ENCODE results near the gene YY1.
"Not testable (repeated sequence)": the region's sequence is repeated elsewhere in the genome, so short reads cannot be mapped to it uniquely, and the experiment has no call there.

DNA sequence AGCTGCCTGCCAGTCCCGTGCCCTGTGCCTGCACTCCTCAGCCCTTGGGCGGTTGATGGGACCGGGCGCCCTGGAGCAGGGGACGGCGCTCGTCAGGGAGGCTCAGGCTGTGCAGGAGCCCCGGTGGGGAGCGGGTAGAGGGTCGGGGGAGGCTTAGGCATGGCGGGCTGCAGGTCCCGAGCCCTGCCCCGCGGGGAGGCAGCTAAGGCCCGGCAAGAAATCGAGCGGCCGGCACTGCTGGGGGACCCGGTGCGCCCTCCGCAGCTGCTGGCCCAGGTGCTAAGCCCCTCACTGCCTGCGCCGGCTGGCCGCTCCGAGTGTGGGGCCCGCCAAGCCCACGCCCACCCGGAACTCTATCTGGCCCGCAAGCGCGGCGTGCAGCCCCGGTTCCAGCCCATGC lies 30.8 kb upstream of the YY1 start:
- TF ChIP-seq KDM1A (IDR thresholded peaks at IDR 0.05; ENCODE audit: borderline replicate concordance, low read length); PHF8 (conservative IDR thresholded peaks at IDR 0.05; ENCODE audit: low read depth, low read length); POLR2A (IDR thresholded peaks at IDR 0.05; ENCODE audit: control extremely low read depth in 1 of 2, low read depth in 2 of 2, low read length in 2 of 2); CBX8 (IDR thresholded peaks at IDR 0.05; ENCODE audit: borderline replicate concordance, low read depth, low read length); ZNF274 (IDR thresholded peaks at IDR 0.05; ENCODE audit: borderline replicate concordance, extremely low read depth, low read length); CHD1 (IDR thresholded peaks at IDR 0.05; ENCODE audit: low read depth, low read length); EP300 (IDR thresholded peaks at IDR 0.05; ENCODE audit: borderline replicate concordance in 1 of 2, low read depth in 2 of 2, low read length in 2 of 2); SP2 (IDR thresholded peaks at IDR 0.05; ENCODE audit: low read length): not testable (repeated sequence)
- TF ChIP-seq, protein P1, sequence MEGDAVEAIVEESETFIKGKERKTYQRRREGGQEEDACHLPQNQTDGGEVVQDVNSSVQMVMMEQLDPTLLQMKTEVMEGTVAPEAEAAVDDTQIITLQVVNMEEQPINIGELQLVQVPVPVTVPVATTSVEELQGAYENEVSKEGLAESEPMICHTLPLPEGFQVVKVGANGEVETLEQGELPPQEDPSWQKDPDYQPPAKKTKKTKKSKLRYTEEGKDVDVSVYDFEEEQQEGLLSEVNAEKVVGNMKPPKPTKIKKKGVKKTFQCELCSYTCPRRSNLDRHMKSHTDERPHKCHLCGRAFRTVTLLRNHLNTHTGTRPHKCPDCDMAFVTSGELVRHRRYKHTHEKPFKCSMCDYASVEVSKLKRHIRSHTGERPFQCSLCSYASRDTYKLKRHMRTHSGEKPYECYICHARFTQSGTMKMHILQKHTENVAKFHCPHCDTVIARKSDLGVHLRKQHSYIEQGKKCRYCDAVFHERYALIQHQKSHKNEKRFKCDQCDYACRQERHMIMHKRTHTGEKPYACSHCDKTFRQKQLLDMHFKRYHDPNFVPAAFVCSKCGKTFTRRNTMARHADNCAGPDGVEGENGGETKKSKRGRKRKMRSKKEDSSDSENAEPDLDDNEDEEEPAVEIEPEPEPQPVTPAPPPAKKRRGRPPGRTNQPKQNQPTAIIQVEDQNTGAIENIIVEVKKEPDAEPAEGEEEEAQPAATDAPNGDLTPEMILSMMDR (IDR thresholded peaks at IDR 0.05; ENCODE audit: control extremely low read depth in 1 of 3, insufficient read depth in 1 of 3, low read depth in 1 of 3, low read length in 3 of 3), result not testable (repeated sequence)
